ENCODE data around the gene ZNF276. TPM values are rescaled to one million over a fixed set of nuclear protein-coding genes. Genes with fewer than 3 reads are reported as not detected.

The ZNF276 gene, protein sequence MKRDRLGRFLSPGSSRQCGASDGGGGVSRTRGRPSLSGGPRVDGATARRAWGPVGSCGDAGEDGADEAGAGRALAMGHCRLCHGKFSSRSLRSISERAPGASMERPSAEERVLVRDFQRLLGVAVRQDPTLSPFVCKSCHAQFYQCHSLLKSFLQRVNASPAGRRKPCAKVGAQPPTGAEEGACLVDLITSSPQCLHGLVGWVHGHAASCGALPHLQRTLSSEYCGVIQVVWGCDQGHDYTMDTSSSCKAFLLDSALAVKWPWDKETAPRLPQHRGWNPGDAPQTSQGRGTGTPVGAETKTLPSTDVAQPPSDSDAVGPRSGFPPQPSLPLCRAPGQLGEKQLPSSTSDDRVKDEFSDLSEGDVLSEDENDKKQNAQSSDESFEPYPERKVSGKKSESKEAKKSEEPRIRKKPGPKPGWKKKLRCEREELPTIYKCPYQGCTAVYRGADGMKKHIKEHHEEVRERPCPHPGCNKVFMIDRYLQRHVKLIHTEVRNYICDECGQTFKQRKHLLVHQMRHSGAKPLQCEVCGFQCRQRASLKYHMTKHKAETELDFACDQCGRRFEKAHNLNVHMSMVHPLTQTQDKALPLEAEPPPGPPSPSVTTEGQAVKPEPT
- 24.9 and 27.0 TPM in 2 replicates for polyA plus RNA-seq (2012; rRNA removed)
- 7.7 and 10.6 TPM in 2 replicates for polyA plus RNA-seq (2012; cell fraction: cytosol; rRNA removed)
- polyA plus RNA-seq (2012; cell fraction: nucleus; rRNA removed) = 165 and 173 TPM in 2 replicates

DNA sequence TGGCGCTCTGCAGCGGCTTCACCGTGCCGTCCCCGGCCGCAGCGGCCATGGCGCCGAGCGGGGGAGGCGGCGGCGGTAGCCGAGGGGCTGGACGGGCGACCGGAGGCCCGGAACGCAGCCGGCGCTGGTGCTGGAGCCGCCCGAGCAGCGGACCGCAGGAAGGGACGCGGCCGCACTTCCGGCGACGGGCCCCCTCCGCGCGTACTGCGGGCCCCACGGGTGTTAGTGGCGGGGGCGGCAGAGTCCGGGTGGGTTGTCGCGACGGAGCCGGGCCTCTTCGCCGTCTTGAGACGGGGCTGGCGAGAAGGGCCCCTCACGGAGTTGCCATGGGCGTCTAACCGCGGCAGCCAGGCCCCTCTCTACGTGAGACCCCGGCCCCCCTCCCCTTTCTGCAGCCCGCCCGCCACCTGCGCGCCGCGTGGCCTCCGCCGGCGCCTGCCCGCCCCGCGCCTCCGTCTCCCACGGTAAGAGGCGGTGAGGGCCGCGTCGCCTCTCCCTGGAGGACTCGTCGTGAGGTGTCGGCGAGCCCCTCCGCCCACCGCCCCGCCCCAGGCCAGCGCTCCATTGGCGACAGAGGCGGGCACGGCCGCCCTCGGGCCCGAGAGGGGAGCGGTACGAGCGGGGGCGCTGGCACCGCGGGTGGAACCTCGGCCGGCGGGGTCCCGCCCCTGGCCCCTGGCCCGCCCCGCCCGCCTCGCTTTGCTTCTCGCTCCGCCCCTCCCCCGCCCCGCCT is at the start of gene ZNF276, which contains the start of gene VPS9D1:
TSS of gene ZNF276 (plus strand) at position 725 of the 733 bp plus-strand sequence. CDS start 104 bp downstream, outside the sequence.
TSS of gene VPS9D1 (minus strand) at position 86 of the 733 bp plus-strand sequence. CDS start at position 49, 37 bp downstream.
- peak; percentile 93 for DNase-seq
- ChIA-PET CTCF (interaction anchor here (1.7 kb wide), 1 partner anchor 10 kb away, joined by 6 read pairs; no protein-coding TSS in a partner anchor), POLR2A (interaction anchor here (0.8 kb wide), 1 partner anchor 15 kb away, joined by 3 read pairs; no protein-coding TSS in a partner anchor)
- Histone ChIP-seq H3K4me3 (ENCODE audit: low read depth in 2 of 2, low read length in 1 of 2) (peak within 1 kb of the TSS; percentile 74 to 92), H2AFZ (ENCODE audit: low read depth) (0 out of 2 replicates have a peak within 1 kb of the TSS, but pooled peaks have one; percentile 46), H4K20me1 (ENCODE audit: insufficient read depth) (peaks cover 35% of the 10 kb centered on the region), H3K9me2 (no peaks in the 10 kb centered on the region), H3F3A (replicated peaks; ENCODE audit: insufficient read depth) (peaks cover 19% of the 10 kb centered on the region), H3K4me2 (peak within 1 kb of the TSS; percentile 96), H3K27me3 (ENCODE audit: insufficient read depth) (no peaks in the 10 kb centered on the region), H3K4me1 (ENCODE audit: control insufficient read depth in 1 of 2, insufficient read depth in 2 of 2, low read depth in 1 of 2, low read length in 1 of 2) (peaks cover 21 to 25% of the 10 kb centered on the region in 2 experiments; a peak in 3 of 4 replicates), H3K27ac (ENCODE audit: low read depth in 2 of 2, low read length in 1 of 2) (peak within 1 kb of the TSS; percentile 79 to 92), H3K36me3 (replicated peaks in 1 of 2; ENCODE audit: control insufficient read depth in 1 of 2, insufficient read depth in 2 of 2, low read length in 1 of 2) (peaks cover 13 to 21% of the 10 kb centered on the region in 2 experiments), H3K9me3 (no peaks in the 10 kb centered on the region), H3K79me2 (ENCODE audit: insufficient read depth) (peaks cover 53% of the 10 kb centered on the region), H3K9ac (peak within 1 kb of the TSS; percentile 85)
- WGBS (ENCODE audit: low lambda C conversion rate) = under 1% methylated on average over 20 of the region's 103 CpGs
- TF ChIP-seq TCF12 (IDR thresholded peaks at IDR 0.05) (no peak; the same call in 1 of the 2 replicates), ELF1 (IDR thresholded peaks at IDR 0.05) (peak; percentile 45; the same call in 1 of the 2 replicates), MEF2A (IDR thresholded peaks at IDR 0.05; ENCODE audit: borderline replicate concordance, low read depth) (no peak), GABPA (IDR thresholded peaks at IDR 0.05; ENCODE audit: low read depth) (peak; percentile 95), SMC3 (IDR thresholded peaks at IDR 0.05; ENCODE audit: low read depth, low read length) (no peak), MXI1 (IDR thresholded peaks at IDR 0.05; ENCODE audit: low read depth, low read length) (peak; percentile 66), NRF1 (IDR thresholded peaks at IDR 0.05; ENCODE audit: low read depth, low read length) (no peak), SIN3A (IDR thresholded peaks at IDR 0.05; ENCODE audit: borderline replicate concordance, low read depth, low read length) (peak; percentile 59; the same call in 1 of the 2 replicates), USF1 (IDR thresholded peaks at IDR 0.05; ENCODE audit: borderline replicate concordance, low read depth) (no peak), RFX5 (IDR thresholded peaks at IDR 0.05; ENCODE audit: low read length) (no peak), NFIC (IDR thresholded peaks at IDR 0.05; ENCODE audit: borderline replicate concordance) (no peak), EP300 (IDR thresholded peaks at IDR 0.05; ENCODE audit: borderline replicate concordance in 1 of 2, low read depth in 1 of 2, low read length in 1 of 2) (no peak), CHD2 (IDR thresholded peaks at IDR 0.05; ENCODE audit: low read length, partially characterized antibody) (peak; percentile 35), TEAD4 (IDR thresholded peaks at IDR 0.05; ENCODE audit: borderline replicate concordance, insufficient read depth) (0 out of 2 replicates have a peak, but pooled peaks have one; percentile 8), USF2 (IDR thresholded peaks at IDR 0.05; ENCODE audit: borderline replicate concordance, low read depth, low read length) (no peak), YY1 (IDR thresholded peaks at IDR 0.05; ENCODE audit: low read depth) (no peak), FOSL2 (IDR thresholded peaks at IDR 0.05; ENCODE audit: borderline replicate concordance, low read depth) (no peak), RAD21 (IDR thresholded peaks at IDR 0.05; ENCODE audit: low read length) (no peak)
- TF ChIP-seq, protein P1, sequence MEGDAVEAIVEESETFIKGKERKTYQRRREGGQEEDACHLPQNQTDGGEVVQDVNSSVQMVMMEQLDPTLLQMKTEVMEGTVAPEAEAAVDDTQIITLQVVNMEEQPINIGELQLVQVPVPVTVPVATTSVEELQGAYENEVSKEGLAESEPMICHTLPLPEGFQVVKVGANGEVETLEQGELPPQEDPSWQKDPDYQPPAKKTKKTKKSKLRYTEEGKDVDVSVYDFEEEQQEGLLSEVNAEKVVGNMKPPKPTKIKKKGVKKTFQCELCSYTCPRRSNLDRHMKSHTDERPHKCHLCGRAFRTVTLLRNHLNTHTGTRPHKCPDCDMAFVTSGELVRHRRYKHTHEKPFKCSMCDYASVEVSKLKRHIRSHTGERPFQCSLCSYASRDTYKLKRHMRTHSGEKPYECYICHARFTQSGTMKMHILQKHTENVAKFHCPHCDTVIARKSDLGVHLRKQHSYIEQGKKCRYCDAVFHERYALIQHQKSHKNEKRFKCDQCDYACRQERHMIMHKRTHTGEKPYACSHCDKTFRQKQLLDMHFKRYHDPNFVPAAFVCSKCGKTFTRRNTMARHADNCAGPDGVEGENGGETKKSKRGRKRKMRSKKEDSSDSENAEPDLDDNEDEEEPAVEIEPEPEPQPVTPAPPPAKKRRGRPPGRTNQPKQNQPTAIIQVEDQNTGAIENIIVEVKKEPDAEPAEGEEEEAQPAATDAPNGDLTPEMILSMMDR (IDR thresholded peaks at IDR 0.05) = no peak
- TF ChIP-seq, protein P2, sequence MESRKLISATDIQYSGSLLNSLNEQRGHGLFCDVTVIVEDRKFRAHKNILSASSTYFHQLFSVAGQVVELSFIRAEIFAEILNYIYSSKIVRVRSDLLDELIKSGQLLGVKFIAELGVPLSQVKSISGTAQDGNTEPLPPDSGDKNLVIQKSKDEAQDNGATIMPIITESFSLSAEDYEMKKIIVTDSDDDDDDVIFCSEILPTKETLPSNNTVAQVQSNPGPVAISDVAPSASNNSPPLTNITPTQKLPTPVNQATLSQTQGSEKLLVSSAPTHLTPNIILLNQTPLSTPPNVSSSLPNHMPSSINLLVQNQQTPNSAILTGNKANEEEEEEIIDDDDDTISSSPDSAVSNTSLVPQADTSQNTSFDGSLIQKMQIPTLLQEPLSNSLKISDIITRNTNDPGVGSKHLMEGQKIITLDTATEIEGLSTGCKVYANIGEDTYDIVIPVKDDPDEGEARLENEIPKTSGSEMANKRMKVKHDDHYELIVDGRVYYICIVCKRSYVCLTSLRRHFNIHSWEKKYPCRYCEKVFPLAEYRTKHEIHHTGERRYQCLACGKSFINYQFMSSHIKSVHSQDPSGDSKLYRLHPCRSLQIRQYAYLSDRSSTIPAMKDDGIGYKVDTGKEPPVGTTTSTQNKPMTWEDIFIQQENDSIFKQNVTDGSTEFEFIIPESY (IDR thresholded peaks at IDR 0.05; ENCODE audit: borderline replicate concordance, low read depth) = no peak

Measured in SK-N-SH (cell line).